Progenitor cell of endocrine pancreas (in vitro differentiated cells): Measurements from ENCODE around the gene TIAL1. TPM values are rescaled to one million over a fixed set of nuclear protein-coding genes. Genes with fewer than 3 reads are reported as not detected.

Experiments
- DNase-seq: peaks from one replicate; pipeline ENCODE4 v3.0.0; 2021; ENCODE audit warnings: low spot score; ENCODE audit not compliant: unreplicated experiment
- H3K27ac Mint-ChIP-seq: 2 replicates; pipeline ENCODE4 v1.8.0; 2021; ENCODE audit warnings: mild to moderate bottlenecking, moderate library complexity, mixed read lengths
- H3K27me3 Mint-ChIP-seq: 2 replicates; pipeline ENCODE4 v1.8.0; 2021; ENCODE audit warnings: mixed read lengths
- H3K36me3 Mint-ChIP-seq: 2 replicates; pipeline ENCODE4 v1.8.0; 2022; ENCODE audit warnings: mixed read lengths; ENCODE audit not compliant: insufficient read depth
- H3K4me1 Mint-ChIP-seq: 2 replicates; pipeline ENCODE4 v1.8.0; 2021; ENCODE audit warnings: low read depth, mixed read lengths
- H3K4me3 Mint-ChIP-seq: 2 replicates; pipeline ENCODE4 v1.8.0; 2021; ENCODE audit warnings: low read depth, mild to moderate bottlenecking, moderate library complexity, mixed read lengths
- H3K9me3 Mint-ChIP-seq: 2 replicates; pipeline ENCODE4 v1.8.0; 2021; ENCODE audit warnings: low read depth, mixed read lengths
- CTCF ChIP-seq: fragments of 200-600 bp; sonication (generic); IDR thresholded peaks from one replicate; pipeline ENCODE4 v1.5.0; 2021; ENCODE audit warnings: antibody characterized with exemption, mild to moderate bottlenecking; ENCODE audit not compliant: unreplicated experiment
- long read RNA-seq: library from polyadenylated mRNA; unstranded; transcript quantifications from one replicate; pipeline ENCODE4 v2.0.0, GENCODE V29; 2020
- total RNA-seq: library from RNA; stranded (reverse); gene quantifications from 2 replicates; pipeline ENCODE4 v1.2.1, GENCODE V29; 2021

Gene TIAL1
- total RNA-seq: 177 and 189 TPM in 2 replicates
- long read RNA-seq, partial matches to known transcripts: 12 of 22 reads
- long read RNA-seq, other reads (novel, unspliced or antisense): 10 of 22 reads

- peaks cover 34% of the 10 kb centered on the region for H3K4me1 Mint-ChIP-seq
- no peak for TF ChIP-seq CTCF
- H3K36me3 Mint-ChIP-seq: peaks cover 8% of the 10 kb centered on the region
- no peaks in the 10 kb centered on the region for H3K27me3 Mint-ChIP-seq
- peak within 1 kb of the TSS; percentile 98 for H3K4me3 Mint-ChIP-seq
- H3K27ac Mint-ChIP-seq: peak within 1 kb of the TSS; percentile 95
- peak; percentile 91 for DNase-seq
- H3K9me3 Mint-ChIP-seq: peaks cover 3% of the 10 kb centered on the region
These were observed at the start of gene TIAL1 for GRCh38 chr10:119596537-119597404. TIAL1 (minus strand) TSS chr10:119596964; CDS start chr10:119596465, 499 bp downstream.

- no peaks in the 10 kb centered on the region for H3K36me3 Mint-ChIP-seq
- no peak for DNase-seq
- no peak for TF ChIP-seq CTCF
These were observed 48.2 kb upstream of the TIAL1 start for GRCh38 chr10:119644994-119645393.

GRCh38 chr10:119644205-119644814 lies 47.5 kb upstream of the TIAL1 start:
- TF ChIP-seq CTCF: peak; percentile 24
- no peak overlapping the region for H3K4me3 Mint-ChIP-seq
- no peak overlapping the region for H3K27ac Mint-ChIP-seq
- H3K4me1 Mint-ChIP-seq: peaks cover 32% of the 10 kb centered on the region
- no peak for DNase-seq
- no peaks in the 10 kb centered on the region for H3K9me3 Mint-ChIP-seq
- H3K27me3 Mint-ChIP-seq: no peaks in the 10 kb centered on the region
- H3K36me3 Mint-ChIP-seq: no peaks in the 10 kb centered on the region

More at GRCh38 chr10:119644994-119645393, 48.2 kb upstream of the TIAL1 start:
- H3K27me3 Mint-ChIP-seq: no peaks in the 10 kb centered on the region
- no peaks in the 10 kb centered on the region for H3K9me3 Mint-ChIP-seq
- H3K4me1 Mint-ChIP-seq: peaks cover 31% of the 10 kb centered on the region
- no peak overlapping the region for H3K4me3 Mint-ChIP-seq
- no peak overlapping the region for H3K27ac Mint-ChIP-seq

- TF ChIP-seq CTCF: peak; percentile 29
- Mint-ChIP-seq H3K27ac (peak overlapping the region; percentile 62), H3K4me3 (no peak overlapping the region), H3K27me3 (no peaks in the 10 kb centered on the region), H3K36me3 (no peaks in the 10 kb centered on the region), H3K4me1 (peaks cover 32% of the 10 kb centered on the region), H3K9me3 (no peaks in the 10 kb centered on the region)
- DNase-seq: no peak
These were observed 46.8 kb upstream of the TIAL1 start for GRCh38 chr10:119643306-119644204.
